ENCODE data around the gene SERPIND1.
A peak's percentile ranks its signal among the peaks of the same experiment; 100 is the strongest.

Gene SERPIND1

DNA sequence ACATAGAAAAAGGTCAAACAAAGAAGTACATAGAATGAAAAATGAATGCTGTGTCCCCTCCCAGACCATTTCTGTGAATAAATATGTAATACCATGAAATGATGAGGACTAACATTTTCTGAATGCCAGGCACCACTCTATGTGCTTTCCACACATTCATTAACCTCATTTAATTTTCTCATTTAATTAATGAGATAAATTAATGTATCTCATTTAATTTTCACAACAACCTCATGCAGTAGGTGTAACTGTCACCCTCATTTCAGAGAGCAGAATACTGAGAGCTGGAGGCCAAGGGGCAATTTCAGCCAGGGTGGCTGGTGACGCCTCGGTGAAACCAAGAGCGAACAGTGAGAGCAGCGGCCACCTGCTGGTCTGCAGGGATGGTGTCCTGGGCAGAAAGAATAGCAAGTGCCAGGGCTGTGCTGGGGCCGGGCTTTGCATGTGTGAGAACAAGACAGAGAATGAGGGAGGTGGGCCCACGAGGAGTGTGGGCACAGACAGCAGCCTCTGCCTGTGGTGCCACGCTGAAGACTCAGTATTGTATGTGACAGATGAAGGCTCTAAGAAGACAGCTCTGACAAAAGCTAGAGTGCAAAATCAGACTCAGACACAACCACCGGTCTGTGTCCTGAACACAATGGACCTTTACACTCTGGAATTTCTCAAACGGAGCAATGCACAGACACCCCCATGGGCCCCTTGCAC lies 1.8 kb upstream of the SERPIND1 start:
- intact Hi-C loops (cut with DNase I; ENCODE audit: low total_unique reads), result no loop called here
- Histone ChIP-seq H3K27ac (no peak overlapping the region), H3K27me3 (no peaks in the 10 kb centered on the region), H3K4me3 (no peak overlapping the region), H3K36me3 (peaks cover 6 to 42% (median 7%) of the 10 kb centered on the region in 3 donors), H3K9me3 (no peaks in the 10 kb centered on the region), H3K4me1 (peaks cover 0 to 11% (median 0%) of the 10 kb centered on the region in 4 donors)
- TF ChIP-seq, protein P1, sequence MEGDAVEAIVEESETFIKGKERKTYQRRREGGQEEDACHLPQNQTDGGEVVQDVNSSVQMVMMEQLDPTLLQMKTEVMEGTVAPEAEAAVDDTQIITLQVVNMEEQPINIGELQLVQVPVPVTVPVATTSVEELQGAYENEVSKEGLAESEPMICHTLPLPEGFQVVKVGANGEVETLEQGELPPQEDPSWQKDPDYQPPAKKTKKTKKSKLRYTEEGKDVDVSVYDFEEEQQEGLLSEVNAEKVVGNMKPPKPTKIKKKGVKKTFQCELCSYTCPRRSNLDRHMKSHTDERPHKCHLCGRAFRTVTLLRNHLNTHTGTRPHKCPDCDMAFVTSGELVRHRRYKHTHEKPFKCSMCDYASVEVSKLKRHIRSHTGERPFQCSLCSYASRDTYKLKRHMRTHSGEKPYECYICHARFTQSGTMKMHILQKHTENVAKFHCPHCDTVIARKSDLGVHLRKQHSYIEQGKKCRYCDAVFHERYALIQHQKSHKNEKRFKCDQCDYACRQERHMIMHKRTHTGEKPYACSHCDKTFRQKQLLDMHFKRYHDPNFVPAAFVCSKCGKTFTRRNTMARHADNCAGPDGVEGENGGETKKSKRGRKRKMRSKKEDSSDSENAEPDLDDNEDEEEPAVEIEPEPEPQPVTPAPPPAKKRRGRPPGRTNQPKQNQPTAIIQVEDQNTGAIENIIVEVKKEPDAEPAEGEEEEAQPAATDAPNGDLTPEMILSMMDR (IDR thresholded peaks at IDR 0.05), result no peak
- no peak for DNase-seq

DNA sequence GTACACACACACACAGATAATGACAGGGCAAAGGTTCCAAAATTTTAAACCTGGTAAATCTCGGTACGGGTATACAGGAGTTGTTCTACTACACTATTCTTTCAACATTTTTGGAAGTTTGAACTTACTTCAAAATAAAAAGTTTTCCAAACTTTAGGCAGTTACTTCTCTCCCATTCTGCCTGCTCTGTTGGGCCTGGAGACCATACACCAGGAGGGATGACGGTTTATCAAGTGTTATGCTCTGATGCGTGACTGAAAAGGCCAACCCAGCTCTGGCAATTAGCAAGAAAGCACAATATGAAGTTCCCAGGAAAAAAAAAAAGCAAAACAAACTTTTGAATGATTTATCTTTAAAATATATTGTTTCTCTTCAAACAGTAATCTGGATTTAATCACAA lies 969 bp downstream of the SERPIND1 start:
- H3K4me1 ChIP-seq, result peaks cover 0 to 11% (median 0%) of the 10 kb centered on the region in 4 donors
- no peaks in the 10 kb centered on the region for H3K27me3 ChIP-seq
- DNase-seq, result no peak
- intact Hi-C loops (cut with DNase I; ENCODE audit: low total_unique reads), result no loop called here
- H3K27ac ChIP-seq, result no peak overlapping the region
- H3K9me3 ChIP-seq, result no peaks in the 10 kb centered on the region
- H3K36me3 ChIP-seq, result peaks cover 13 to 39% (median 14%) of the 10 kb centered on the region in 3 donors
- H3K4me3 ChIP-seq, result no peak overlapping the region
- TF ChIP-seq, protein P1 (IDR thresholded peaks at IDR 0.05), result no peak

DNA sequence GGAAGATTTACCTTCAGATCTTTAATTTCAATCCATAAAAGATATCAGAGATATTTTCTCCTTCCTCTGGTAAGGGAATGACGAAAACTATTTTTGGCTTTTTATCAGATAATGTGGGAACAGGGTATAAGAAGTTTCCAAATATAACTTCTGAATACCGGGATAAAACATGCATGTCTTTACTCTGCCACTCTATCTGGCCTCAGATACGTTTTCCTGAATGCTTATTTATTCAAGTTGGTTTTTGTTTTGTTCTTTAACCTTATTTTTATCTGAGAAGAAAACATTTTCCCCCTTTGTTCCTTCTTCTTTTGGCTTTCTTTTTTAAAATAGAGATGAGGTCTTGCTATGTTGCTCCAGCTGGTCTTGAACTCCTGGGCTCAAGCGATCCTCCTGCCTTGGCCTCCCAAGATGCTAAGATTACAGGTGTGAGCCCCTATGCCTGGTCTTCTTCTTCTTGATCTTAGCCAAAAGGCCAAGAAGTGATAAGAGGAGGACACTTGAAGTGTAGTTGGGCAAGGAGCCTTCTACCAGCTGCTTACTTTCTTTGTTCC lies 1.5 kb downstream of the SERPIND1 start:
- DNase-seq, result peak in 1 of 2 donors; percentile 1
- Histone ChIP-seq H3K9me3 (no peaks in the 10 kb centered on the region), H3K4me1 (peaks cover 0 to 11% (median 0%) of the 10 kb centered on the region in 4 donors), H3K36me3 (peaks cover 13 to 41% (median 17%) of the 10 kb centered on the region in 3 donors), H3K27me3 (no peaks in the 10 kb centered on the region), H3K27ac (peak overlapping the region in 1 of 2 donors; percentile 14), H3K4me3 (no peak overlapping the region)
- intact Hi-C loops (cut with DNase I; ENCODE audit: low total_unique reads), result no loop called here
- TF ChIP-seq, protein P1 (IDR thresholded peaks at IDR 0.05), result no peak

DNA sequence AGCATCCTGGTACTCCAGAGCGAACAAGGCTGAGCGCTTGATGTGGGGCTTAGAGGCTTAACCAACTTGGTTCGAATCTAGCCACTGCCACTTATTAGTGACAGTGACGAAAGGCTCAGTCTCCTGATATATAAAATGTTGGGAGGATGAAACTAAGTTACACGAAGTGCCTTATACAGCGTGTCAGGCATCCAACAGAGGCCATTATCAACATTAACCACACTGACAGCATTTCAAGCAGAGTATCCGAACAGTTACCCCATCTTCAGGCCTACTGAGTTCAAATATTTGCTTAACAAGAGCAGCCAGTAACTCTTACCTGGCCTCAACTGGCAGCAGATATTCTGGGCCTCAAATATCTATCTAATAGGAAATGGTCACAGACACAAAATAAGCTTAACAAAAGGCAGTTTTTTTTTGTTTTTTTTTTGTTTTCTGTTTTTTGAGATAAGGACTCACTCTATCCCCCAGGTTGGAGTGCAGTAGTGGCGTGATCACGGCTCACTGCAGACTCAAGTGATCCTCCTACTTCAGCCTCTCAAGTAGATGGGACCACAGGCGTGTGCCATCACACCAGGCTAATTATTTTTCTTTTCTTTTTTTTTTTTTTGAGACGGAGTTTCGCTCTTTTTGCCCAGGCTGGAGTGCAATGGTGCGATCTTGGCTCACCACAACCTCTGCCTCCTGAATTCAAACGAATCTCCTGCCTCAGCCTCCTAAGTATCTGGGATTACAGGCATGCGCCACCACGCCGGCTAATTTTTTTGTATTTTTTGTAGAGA lies 2.9 kb downstream of the SERPIND1 start:
- Histone ChIP-seq H3K4me1 (peaks cover 0 to 11% (median 0%) of the 10 kb centered on the region in 4 donors), H3K27me3 (no peaks in the 10 kb centered on the region), H3K4me3 (no peak overlapping the region), H3K9me3 (no peaks in the 10 kb centered on the region), H3K36me3 (peaks cover 13 to 47% (median 25%) of the 10 kb centered on the region in 3 donors), H3K27ac (no peak overlapping the region)
- TF ChIP-seq, protein P1 (IDR thresholded peaks at IDR 0.05), result no peak
- peak in 1 of 2 donors; percentile 19 for DNase-seq
- intact Hi-C loops (cut with DNase I; ENCODE audit: low total_unique reads), result no loop called here

DNA sequence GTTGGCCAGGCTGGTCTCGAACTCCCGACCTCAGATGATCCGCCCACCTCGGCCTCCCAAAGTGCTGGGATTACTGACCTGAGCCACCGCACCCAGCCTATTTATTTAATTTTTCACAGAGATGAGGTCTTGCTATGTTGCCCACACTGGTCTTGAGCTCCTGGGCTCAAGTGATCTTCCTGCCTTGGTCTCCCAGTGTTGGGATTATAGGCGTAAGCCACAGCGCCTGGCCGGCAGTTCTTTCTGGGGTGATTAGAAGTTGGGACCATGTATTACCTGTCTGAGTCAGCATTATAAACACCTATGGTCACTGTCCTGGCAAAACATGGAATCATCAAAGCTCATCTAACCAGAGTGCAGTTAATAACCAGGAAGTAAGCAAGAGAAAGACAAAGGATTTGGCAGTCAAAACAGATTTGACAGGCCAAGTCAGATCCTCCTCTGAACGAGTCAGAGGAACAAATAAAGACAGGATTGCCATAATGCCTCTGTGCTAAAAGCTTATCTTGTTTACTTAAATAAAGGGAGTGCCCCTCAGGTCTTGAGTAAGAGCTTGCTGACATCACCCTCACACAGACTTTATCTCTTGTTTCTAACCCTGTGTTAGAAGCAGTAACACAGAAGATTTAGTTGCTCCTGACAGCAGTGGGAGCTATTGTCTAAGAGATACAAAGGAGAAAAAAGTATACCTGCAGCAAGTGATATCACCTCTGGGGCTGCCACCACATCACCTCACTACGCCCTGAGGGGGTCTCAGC lies 3.7 kb downstream of the SERPIND1 start:
- peaks cover 0 to 11% (median 0%) of the 10 kb centered on the region in 4 donors for H3K4me1 ChIP-seq
- no peaks in the 10 kb centered on the region for H3K9me3 ChIP-seq
- peak in 1 of 2 donors; percentile 32 for DNase-seq
- H3K27me3 ChIP-seq, result no peaks in the 10 kb centered on the region
- H3K4me3 ChIP-seq, result no peak overlapping the region
- H3K36me3 ChIP-seq, result peaks cover 8 to 46% (median 25%) of the 10 kb centered on the region in 3 donors
- H3K27ac ChIP-seq, result no peak overlapping the region
- TF ChIP-seq, protein P1 (IDR thresholded peaks at IDR 0.05), result no peak
- intact Hi-C loops (cut with DNase I; ENCODE audit: low total_unique reads), result no loop called here

Data from tibial artery (tissue), 4 donors.